WTC11 (cell line): ENCODE measurements around the gene NINL. TPM values are rescaled to one million over a fixed set of nuclear protein-coding genes. Genes with fewer than 3 reads are reported as not detected.

ENCODE experiments used
- ATAC-seq: fragments of 200-7000 bp; cut with Tn5 transposase; 2 replicates; pipeline ENCODE4 v1.10.0; 2021; ENCODE audit warnings: mild to moderate bottlenecking, moderate library complexity
- CTCF ChIA-PET: fragments of 300-600 bp; sonication (Branson Sonifier 250); formaldehyde crosslinking; loops from one replicate; lab custom pipeline; 2021; ENCODE audit warnings: antibody characterized with exemption; lab: Charles Lee
- POLR2A ChIA-PET: fragments of 350-600 bp; sonication (Branson Sonifier 250); formaldehyde crosslinking; loops from one replicate; lab custom pipeline; 2021; ENCODE audit warnings: antibody characterized with exemption; lab: Charles Lee
- DNase-seq: peaks from one replicate; pipeline ENCODE4 v3.0.0; 2021; ENCODE audit warnings: low spot score
- H3K27ac Mint-ChIP-seq: 2 replicates; pipeline ENCODE4 v1.8.0; 2021; ENCODE audit warnings: mixed read lengths
- H3K27me3 Mint-ChIP-seq: 2 replicates; pipeline ENCODE4 v1.8.0; 2021; ENCODE audit warnings: low read depth, mild to moderate bottlenecking, moderate library complexity, mixed read lengths
- H3K36me3 Mint-ChIP-seq: 2 replicates; pipeline ENCODE4 v1.8.0; 2021; ENCODE audit warnings: mixed read lengths
- H3K4me1 Mint-ChIP-seq: 2 replicates; pipeline ENCODE4 v1.8.0; 2022; ENCODE audit warnings: mixed read lengths
- H3K4me3 Mint-ChIP-seq: 2 replicates; pipeline ENCODE4 v1.8.0; 2021; ENCODE audit warnings: mild to moderate bottlenecking, moderate library complexity, mixed read lengths
- H3K9me3 Mint-ChIP-seq: 2 replicates; pipeline ENCODE4 v1.8.0; 2021; ENCODE audit warnings: mixed read lengths
- ELF4 ChIP-seq: sonication (generic); formaldehyde crosslinking; IDR thresholded peaks from 2 replicates; pipeline ENCODE4 v1.8.1; 2022; ENCODE audit warnings: low read depth, mild to moderate bottlenecking, moderate library complexity, missing genetic modification reagents
- GABPB1 ChIP-seq: sonication (generic); formaldehyde crosslinking; IDR thresholded peaks from 2 replicates; pipeline ENCODE4 v1.8.1; 2023; ENCODE audit warnings: mild to moderate bottlenecking, missing genetic modification reagents
- IRF2 ChIP-seq: sonication (generic); formaldehyde crosslinking; IDR thresholded peaks from 2 replicates; pipeline ENCODE4 v1.8.0; 2022; ENCODE audit warnings: low read depth, missing genetic modification reagents, borderline replicate concordance
- JAZF1 ChIP-seq: fragments of 250-450 bp; sonication (Bioruptor Pico); IDR thresholded peaks from 2 replicates; pipeline ENCODE4 v1.9.0; 2021; ENCODE audit warnings: moderate library complexity, mild to moderate bottlenecking, inconsistent platforms
- NFATC4 ChIP-seq: fragments of 250-450 bp; sonication (Bioruptor Pico); IDR thresholded peaks from 2 replicates; pipeline ENCODE4 v1.9.0; 2021; ENCODE audit warnings: mild to moderate bottlenecking
- RELA ChIP-seq: sonication (generic); formaldehyde crosslinking; IDR thresholded peaks from 2 replicates; pipeline ENCODE4 v1.8.1; 2022; ENCODE audit warnings: missing genetic modification reagents, mild to moderate bottlenecking, borderline replicate concordance
- SOX15 ChIP-seq: fragments of 250-450 bp; sonication (Bioruptor Pico); IDR thresholded peaks from 2 replicates; pipeline ENCODE4 v1.9.0; 2021; ENCODE audit warnings: mild to moderate bottlenecking
- TP53 ChIP-seq: sonication (generic); formaldehyde crosslinking; IDR thresholded peaks from 2 replicates; pipeline ENCODE4 v1.8.1; 2023; ENCODE audit warnings: mild to moderate bottlenecking, missing genetic modification reagents
- total RNA-seq: library from RNA; stranded (reverse); gene quantifications from 3 replicates; pipeline ENCODE4 v1.2.3, GENCODE V29; 2021
- TF ChIP-seq, protein P1 (sequence below): sonication (generic); formaldehyde crosslinking; IDR thresholded peaks from 2 replicates; pipeline ENCODE4 v1.8.0; 2022; ENCODE audit warnings: mild to moderate bottlenecking, missing genetic modification reagents
- TF ChIP-seq, protein P2 (sequence below): sonication (generic); formaldehyde crosslinking; IDR thresholded peaks from 2 replicates; pipeline ENCODE4 v1.8.0; 2023; ENCODE audit warnings: missing genetic modification reagents, mild to moderate bottlenecking, borderline replicate concordance
- TF ChIP-seq, protein P3 (sequence below): fragments of 250-450 bp; sonication (Bioruptor Pico); IDR thresholded peaks from 2 replicates; pipeline ENCODE4 v1.9.0; 2021; ENCODE audit warnings: mild to moderate bottlenecking, borderline replicate concordance
- TF ChIP-seq, protein P4 (sequence below): fragments of 250-450 bp; sonication (Bioruptor Pico); IDR thresholded peaks from 2 replicates; pipeline ENCODE4 v1.9.0; 2021; ENCODE audit warnings: moderate library complexity, mild to moderate bottlenecking, inconsistent platforms, borderline replicate concordance

Gene NINL
- total RNA-seq, 1 experiment from 2014 or later, result 36.0 TPM

DNA sequence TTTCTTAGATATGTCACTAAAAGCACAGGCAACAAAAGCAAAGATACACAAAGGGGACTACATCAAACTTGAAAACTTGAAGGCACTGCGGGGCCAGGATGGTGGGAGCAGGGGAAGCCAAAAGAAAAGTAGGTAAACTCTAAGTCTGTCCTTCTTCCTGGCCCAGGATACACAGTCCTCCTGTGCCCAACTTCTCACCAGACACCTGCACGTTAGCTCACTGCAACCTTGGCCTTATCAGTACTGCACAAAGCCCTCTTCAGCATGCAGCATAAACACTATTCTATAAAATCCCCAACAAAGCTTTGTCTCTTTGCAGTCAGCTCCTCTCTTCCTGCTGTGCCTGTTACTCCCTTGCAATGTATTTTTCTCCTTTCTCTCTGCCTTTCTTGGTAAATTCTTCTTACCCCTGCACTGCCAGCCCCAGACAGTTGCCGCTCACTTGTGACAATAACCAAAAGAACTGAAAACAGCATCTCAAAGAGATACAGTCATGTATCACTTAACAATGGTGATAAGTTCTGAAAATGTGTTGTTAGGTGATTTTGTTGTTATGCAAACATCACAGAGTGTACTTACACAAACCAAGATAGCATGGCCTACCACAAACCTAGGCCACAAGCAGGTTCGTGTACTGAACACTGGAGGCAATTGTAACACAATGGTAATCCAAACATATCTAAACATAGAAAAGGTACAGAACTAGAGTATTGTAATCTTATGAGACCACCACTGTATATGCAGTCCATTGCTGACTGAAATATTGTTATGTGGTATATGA is 51.2 kb downstream of the NINL start (continued):
- TF ChIP-seq, protein P1, sequence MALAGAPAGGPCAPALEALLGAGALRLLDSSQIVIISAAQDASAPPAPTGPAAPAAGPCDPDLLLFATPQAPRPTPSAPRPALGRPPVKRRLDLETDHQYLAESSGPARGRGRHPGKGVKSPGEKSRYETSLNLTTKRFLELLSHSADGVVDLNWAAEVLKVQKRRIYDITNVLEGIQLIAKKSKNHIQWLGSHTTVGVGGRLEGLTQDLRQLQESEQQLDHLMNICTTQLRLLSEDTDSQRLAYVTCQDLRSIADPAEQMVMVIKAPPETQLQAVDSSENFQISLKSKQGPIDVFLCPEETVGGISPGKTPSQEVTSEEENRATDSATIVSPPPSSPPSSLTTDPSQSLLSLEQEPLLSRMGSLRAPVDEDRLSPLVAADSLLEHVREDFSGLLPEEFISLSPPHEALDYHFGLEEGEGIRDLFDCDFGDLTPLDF, result no peak
- no peak for TF ChIP-seq ELF4 (CRISPR knock-in tag)
- TF ChIP-seq TP53 (CRISPR knock-in tag), result no peak
- TF ChIP-seq, protein P2, sequence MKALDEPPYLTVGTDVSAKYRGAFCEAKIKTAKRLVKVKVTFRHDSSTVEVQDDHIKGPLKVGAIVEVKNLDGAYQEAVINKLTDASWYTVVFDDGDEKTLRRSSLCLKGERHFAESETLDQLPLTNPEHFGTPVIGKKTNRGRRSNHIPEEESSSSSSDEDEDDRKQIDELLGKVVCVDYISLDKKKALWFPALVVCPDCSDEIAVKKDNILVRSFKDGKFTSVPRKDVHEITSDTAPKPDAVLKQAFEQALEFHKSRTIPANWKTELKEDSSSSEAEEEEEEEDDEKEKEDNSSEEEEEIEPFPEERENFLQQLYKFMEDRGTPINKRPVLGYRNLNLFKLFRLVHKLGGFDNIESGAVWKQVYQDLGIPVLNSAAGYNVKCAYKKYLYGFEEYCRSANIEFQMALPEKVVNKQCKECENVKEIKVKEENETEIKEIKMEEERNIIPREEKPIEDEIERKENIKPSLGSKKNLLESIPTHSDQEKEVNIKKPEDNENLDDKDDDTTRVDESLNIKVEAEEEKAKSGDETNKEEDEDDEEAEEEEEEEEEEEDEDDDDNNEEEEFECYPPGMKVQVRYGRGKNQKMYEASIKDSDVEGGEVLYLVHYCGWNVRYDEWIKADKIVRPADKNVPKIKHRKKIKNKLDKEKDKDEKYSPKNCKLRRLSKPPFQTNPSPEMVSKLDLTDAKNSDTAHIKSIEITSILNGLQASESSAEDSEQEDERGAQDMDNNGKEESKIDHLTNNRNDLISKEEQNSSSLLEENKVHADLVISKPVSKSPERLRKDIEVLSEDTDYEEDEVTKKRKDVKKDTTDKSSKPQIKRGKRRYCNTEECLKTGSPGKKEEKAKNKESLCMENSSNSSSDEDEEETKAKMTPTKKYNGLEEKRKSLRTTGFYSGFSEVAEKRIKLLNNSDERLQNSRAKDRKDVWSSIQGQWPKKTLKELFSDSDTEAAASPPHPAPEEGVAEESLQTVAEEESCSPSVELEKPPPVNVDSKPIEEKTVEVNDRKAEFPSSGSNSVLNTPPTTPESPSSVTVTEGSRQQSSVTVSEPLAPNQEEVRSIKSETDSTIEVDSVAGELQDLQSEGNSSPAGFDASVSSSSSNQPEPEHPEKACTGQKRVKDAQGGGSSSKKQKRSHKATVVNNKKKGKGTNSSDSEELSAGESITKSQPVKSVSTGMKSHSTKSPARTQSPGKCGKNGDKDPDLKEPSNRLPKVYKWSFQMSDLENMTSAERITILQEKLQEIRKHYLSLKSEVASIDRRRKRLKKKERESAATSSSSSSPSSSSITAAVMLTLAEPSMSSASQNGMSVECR (CRISPR knock-in tag), result no peak
- no peak for TF ChIP-seq NFATC4 (CRISPR knock-in tag)
- no peak for TF ChIP-seq SOX15
- TF ChIP-seq, protein P3, sequence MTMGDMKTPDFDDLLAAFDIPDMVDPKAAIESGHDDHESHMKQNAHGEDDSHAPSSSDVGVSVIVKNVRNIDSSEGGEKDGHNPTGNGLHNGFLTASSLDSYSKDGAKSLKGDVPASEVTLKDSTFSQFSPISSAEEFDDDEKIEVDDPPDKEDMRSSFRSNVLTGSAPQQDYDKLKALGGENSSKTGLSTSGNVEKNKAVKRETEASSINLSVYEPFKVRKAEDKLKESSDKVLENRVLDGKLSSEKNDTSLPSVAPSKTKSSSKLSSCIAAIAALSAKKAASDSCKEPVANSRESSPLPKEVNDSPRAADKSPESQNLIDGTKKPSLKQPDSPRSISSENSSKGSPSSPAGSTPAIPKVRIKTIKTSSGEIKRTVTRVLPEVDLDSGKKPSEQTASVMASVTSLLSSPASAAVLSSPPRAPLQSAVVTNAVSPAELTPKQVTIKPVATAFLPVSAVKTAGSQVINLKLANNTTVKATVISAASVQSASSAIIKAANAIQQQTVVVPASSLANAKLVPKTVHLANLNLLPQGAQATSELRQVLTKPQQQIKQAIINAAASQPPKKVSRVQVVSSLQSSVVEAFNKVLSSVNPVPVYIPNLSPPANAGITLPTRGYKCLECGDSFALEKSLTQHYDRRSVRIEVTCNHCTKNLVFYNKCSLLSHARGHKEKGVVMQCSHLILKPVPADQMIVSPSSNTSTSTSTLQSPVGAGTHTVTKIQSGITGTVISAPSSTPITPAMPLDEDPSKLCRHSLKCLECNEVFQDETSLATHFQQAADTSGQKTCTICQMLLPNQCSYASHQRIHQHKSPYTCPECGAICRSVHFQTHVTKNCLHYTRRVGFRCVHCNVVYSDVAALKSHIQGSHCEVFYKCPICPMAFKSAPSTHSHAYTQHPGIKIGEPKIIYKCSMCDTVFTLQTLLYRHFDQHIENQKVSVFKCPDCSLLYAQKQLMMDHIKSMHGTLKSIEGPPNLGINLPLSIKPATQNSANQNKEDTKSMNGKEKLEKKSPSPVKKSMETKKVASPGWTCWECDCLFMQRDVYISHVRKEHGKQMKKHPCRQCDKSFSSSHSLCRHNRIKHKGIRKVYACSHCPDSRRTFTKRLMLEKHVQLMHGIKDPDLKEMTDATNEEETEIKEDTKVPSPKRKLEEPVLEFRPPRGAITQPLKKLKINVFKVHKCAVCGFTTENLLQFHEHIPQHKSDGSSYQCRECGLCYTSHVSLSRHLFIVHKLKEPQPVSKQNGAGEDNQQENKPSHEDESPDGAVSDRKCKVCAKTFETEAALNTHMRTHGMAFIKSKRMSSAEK (CRISPR knock-in tag), result no peak
- no peak for TF ChIP-seq JAZF1 (CRISPR knock-in tag)
- TF ChIP-seq, protein P4, sequence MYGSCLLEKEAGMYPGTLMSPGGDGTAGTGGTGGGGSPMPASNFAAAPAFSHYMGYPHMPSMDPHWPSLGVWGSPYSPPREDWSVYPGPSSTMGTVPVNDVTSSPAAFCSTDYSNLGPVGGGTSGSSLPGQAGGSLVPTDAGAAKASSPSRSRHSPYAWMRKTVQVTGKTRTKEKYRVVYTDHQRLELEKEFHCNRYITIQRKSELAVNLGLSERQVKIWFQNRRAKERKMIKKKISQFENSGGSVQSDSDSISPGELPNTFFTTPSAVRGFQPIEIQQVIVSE, result no peak

DNA sequence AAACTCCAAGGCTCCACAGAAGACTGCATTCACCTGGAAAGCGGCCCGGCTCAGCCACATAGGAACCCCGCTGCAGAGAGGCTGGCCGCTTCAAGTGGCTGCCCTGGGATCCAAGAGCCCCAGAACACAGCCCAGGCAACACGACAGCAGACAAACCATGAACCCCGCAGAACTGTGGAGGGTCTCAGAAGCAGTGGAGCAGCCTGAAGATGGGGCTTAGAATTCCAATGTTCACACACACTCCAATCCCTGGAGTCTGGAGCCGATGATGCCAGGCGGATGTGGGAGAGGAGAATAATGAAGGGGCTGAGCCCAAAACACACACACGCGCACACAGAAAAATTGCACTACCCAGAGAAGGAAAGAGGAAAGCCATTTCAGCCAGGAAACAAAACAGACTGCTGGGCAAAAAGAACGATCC is 52.4 kb downstream of the NINL start:
- peaks cover 34% of the 10 kb centered on the region for H3K4me1 Mint-ChIP-seq
- peaks cover 3% of the 10 kb centered on the region; the same call in 1 of the 2 replicates for H3K27me3 Mint-ChIP-seq
- H3K27ac Mint-ChIP-seq, result peak overlapping the region; percentile 46
- no peak overlapping the region for H3K4me3 Mint-ChIP-seq
- ATAC-seq, result no peak
- peaks cover 33% of the 10 kb centered on the region for H3K36me3 Mint-ChIP-seq
- peaks cover 24% of the 10 kb centered on the region for H3K9me3 Mint-ChIP-seq
- DNase-seq, result no peak
- POLR2A ChIA-PET, result no interaction called here
- TF ChIP-seq SOX15, result no peak
- TF ChIP-seq, protein P1, result no peak
- no peak for TF ChIP-seq GABPB1
- TF ChIP-seq RELA, result no peak
- TF ChIP-seq IRF2 (CRISPR knock-in tag), result no peak
- CTCF ChIA-PET, result interaction anchor here (1.2 to 2.0 kb wide), 8 partner anchors 8 to 285 kb away, joined by 3 to 35 read pairs (median 6); partner anchors contain the start of genes NINL and PYGB
